Naive thymus-derived CD4-positive, alpha-beta T cell (primary cell): Measurements from ENCODE around the gene STX16. TPM values are rescaled to one million over a fixed set of nuclear protein-coding genes. Genes with fewer than 3 reads are reported as not detected.

ENCODE experiments used
- ATAC-seq: fragments of 150-1000 bp; cut with Tn5 transposase; 2 replicates; pipeline ENCODE4 v1.10.0; 2021; ENCODE audit warnings: mild to moderate bottlenecking, moderate library complexity
- CTCF ChIA-PET: fragments of 350-600 bp; sonication (Branson Sonifier 250); formaldehyde crosslinking; loops from one replicate; lab custom pipeline; 2021; ENCODE audit warnings: antibody characterized with exemption; lab: Charles Lee
- POLR2A ChIA-PET: fragments of 350-600 bp; sonication (Branson Sonifier 250); formaldehyde crosslinking; loops from one replicate; lab custom pipeline; 2021; ENCODE audit warnings: antibody characterized with exemption, inconsistent platforms; lab: Charles Lee
- DNase-seq, 9 donors: peaks; one replicate each; pipeline versions ENCODE4 v3.0.0 to v3.0.0-alpha.2; 2020 to 2022; ENCODE audit warnings: mixed read lengths in 1 of 9
- H3K27ac ChIP-seq: one replicate; pipeline ENCODE4 v1.7.0; 2013; ENCODE audit warnings: mild to moderate bottlenecking, low read depth, low read length, moderate library complexity
- H3K27me3 ChIP-seq, 2 donors: one replicate each; pipeline ENCODE4 v1.7.0; 2013; ENCODE audit warnings: low read length in 2 of 2, mild to moderate bottlenecking in 2 of 2, moderate library complexity in 2 of 2; ENCODE audit not compliant: control insufficient read depth in 2 of 2, insufficient read depth in 2 of 2
- H3K36me3 ChIP-seq, 3 experiments: 1 replicate in 2 of 3; 2 replicates in 1 of 3; pipeline ENCODE4 v1.7.0; 2013; ENCODE audit warnings: low read length in 3 of 3, mild to moderate bottlenecking in 3 of 3, moderate library complexity in 1 of 3; ENCODE audit not compliant: insufficient read depth in 3 of 3, control insufficient read depth in 2 of 3
- H3K4me1 ChIP-seq, 2 donors: one replicate each; pipeline ENCODE4 v1.7.0; 2013; ENCODE audit warnings: low read length in 2 of 2, mild to moderate bottlenecking in 2 of 2, moderate library complexity in 1 of 2; ENCODE audit not compliant: control insufficient read depth in 2 of 2, insufficient read depth in 2 of 2
- H3K4me3 ChIP-seq: 2 replicates; pipeline ENCODE4 v1.7.0; 2013; ENCODE audit warnings: mild to moderate bottlenecking, low read length
- H3K9me3 ChIP-seq, 3 experiments: 1 replicate in 2 of 3; 2 replicates in 1 of 3; pipeline ENCODE4 v1.7.0; 2013; ENCODE audit warnings: low read length in 3 of 3; ENCODE audit not compliant: control insufficient read depth in 2 of 3
- H3K27ac Mint-ChIP-seq, 9 donors: one replicate each; pipeline ENCODE4 v1.8.0; 2020 to 2022; ENCODE audit warnings: mixed read lengths in 9 of 9, mild to moderate bottlenecking in 8 of 9, moderate library complexity in 5 of 9, inconsistent platforms in 2 of 9
- H3K27me3 Mint-ChIP-seq, 5 donors: one replicate each; pipeline ENCODE4 v1.8.0; 2021 to 2022; ENCODE audit warnings: mixed read lengths in 5 of 5, mild to moderate bottlenecking in 1 of 5
- H3K36me3 Mint-ChIP-seq, 5 donors: one replicate each; pipeline ENCODE4 v1.8.0; 2020 to 2022; ENCODE audit warnings: mixed read lengths in 5 of 5, mild to moderate bottlenecking in 3 of 5, inconsistent platforms in 1 of 5
- H3K4me1 Mint-ChIP-seq, 7 donors: one replicate each; pipeline ENCODE4 v1.8.0; 2020 to 2022; ENCODE audit warnings: mixed read lengths in 7 of 7, mild to moderate bottlenecking in 3 of 7, inconsistent platforms in 1 of 7
- H3K4me3 Mint-ChIP-seq, 10 donors: one replicate each; pipeline ENCODE4 v1.8.0; 2020 to 2022; ENCODE audit warnings: mild to moderate bottlenecking in 10 of 10, mixed read lengths in 10 of 10, moderate library complexity in 6 of 10, inconsistent platforms in 2 of 10
- H3K9me3 Mint-ChIP-seq, 11 donors: one replicate each; pipeline ENCODE4 v1.8.0; 2020 to 2022; ENCODE audit warnings: mixed read lengths in 11 of 11, mild to moderate bottlenecking in 4 of 11, inconsistent platforms in 1 of 11, moderate library complexity in 1 of 11
- intact Hi-C, 2 donors: fragments of 100-400 bp; cut with micrococcal nuclease; formaldehyde crosslinking; loops; one replicate each; pipeline ENCODE4 v1.15.1; 2023
- polyA plus RNA-seq, 2 donors: library from polyadenylated mRNA; unstranded; fragments of 300-500 nt; fragmentation: Illumina TruSeq; gene quantifications; one replicate each; pipeline ENCODE4 v1.2.3, GENCODE V29; 2021
- total RNA-seq, 6 experiments: library from RNA in 5 of 6; stranded (reverse) in 5 of 6; gene quantifications; 1 replicate in 5 of 6; 2 replicates in 1 of 6; pipeline ENCODE4 v1.2.3 and lab custom pipeline; 2021 to 2026

The STX16 gene
- total and polyA plus RNA-seq, 7 experiments from 2014 or later = 32.0 to 225 (median 185) TPM

GRCh38 chr20:58690396-58691135, 39.5 kb downstream of the STX16 start:
- H3K36me3 ChIP-seq = peaks cover 0 to 5% (median 0%) of the 10 kb centered on the region in 3 experiments
- no peak for ATAC-seq
- Mint-ChIP-seq H3K9me3 (peaks cover 0 to 1% (median 0%) of the 10 kb centered on the region in 11 donors), H3K27ac (peak overlapping the region; percentile 60 to 87 (median 83)), H3K27me3 (no peaks in the 10 kb centered on the region), H3K4me3 (peak overlapping the region in 8 of 10 donors; percentile 4 to 71 (median 26)), H3K36me3 (peaks cover 2 to 10% (median 4%) of the 10 kb centered on the region in 5 donors), H3K4me1 (peaks cover 4 to 19% (median 10%) of the 10 kb centered on the region in 7 donors)
- H3K4me1 ChIP-seq = peaks cover 4 to 7% of the 10 kb centered on the region in 2 donors
- CTCF ChIA-PET = interaction anchor here (1.0 to 2.1 kb wide), 2 partner anchors 31 to 40 kb away, joined by 5 to 8 read pairs; partner anchors contain the start of gene STX16
- DNase-seq = no peak
- POLR2A ChIA-PET = interaction anchor here (0.5 to 6.4 kb wide), 4 partner anchors 21 to 292 kb away, joined by 4 to 57 read pairs (median 5); partner anchors contain the start of gene STX16
- H3K4me3 ChIP-seq = no peak overlapping the region
- intact Hi-C loops = loop anchor here in 1 of 2 donors (5.0 kb wide), 1 partner anchor 208 kb away; no protein-coding TSS in a partner anchor
- H3K9me3 ChIP-seq = no peaks in the 10 kb centered on the region
- no peaks in the 10 kb centered on the region for H3K27me3 ChIP-seq
- peak overlapping the region; percentile 6 for H3K27ac ChIP-seq

GRCh38 chr20:58691773-58692578, 40.9 kb downstream of the STX16 start:
- Mint-ChIP-seq H3K27ac (peak overlapping the region; percentile 56 to 87 (median 71)), H3K4me1 (peaks cover 4 to 19% (median 10%) of the 10 kb centered on the region in 7 donors), H3K9me3 (peaks cover 0 to 1% (median 0%) of the 10 kb centered on the region in 11 donors), H3K36me3 (peaks cover 0 to 8% (median 3%) of the 10 kb centered on the region in 5 donors), H3K4me3 (peak overlapping the region; percentile 28 to 81 (median 57)), H3K27me3 (no peaks in the 10 kb centered on the region)
- ChIA-PET CTCF (interaction anchor here (1.0 kb wide), 1 partner anchor 41 kb away, joined by 5 read pairs; the partner anchor contains the start of gene STX16), POLR2A (interaction anchor here (0.9 to 6.4 kb wide), 5 partner anchors 28 to 303 kb away, joined by 3 to 57 read pairs (median 6); partner anchors contain the start of genes STX16 and VAPB)
- H3K27ac ChIP-seq = peak overlapping the region; percentile 49
- DNase-seq (peak in 1 of 9 donors; percentile 10), ATAC-seq (peak; percentile 65)
- H3K4me3 ChIP-seq = no peak overlapping the region
- H3K27me3 ChIP-seq = no peaks in the 10 kb centered on the region
- no peaks in the 10 kb centered on the region for H3K9me3 ChIP-seq
- H3K4me1 ChIP-seq = peaks cover 4 to 7% of the 10 kb centered on the region in 2 donors
- peaks cover 0 to 19% (median 0%) of the 10 kb centered on the region in 3 experiments for H3K36me3 ChIP-seq
- intact Hi-C loops = loop anchor here (1.0 to 5.0 kb wide), 6 partner anchors 31 to 711 kb away; partner anchors contain the start of gene STX16 (in 1 of the 2)

DNA sequence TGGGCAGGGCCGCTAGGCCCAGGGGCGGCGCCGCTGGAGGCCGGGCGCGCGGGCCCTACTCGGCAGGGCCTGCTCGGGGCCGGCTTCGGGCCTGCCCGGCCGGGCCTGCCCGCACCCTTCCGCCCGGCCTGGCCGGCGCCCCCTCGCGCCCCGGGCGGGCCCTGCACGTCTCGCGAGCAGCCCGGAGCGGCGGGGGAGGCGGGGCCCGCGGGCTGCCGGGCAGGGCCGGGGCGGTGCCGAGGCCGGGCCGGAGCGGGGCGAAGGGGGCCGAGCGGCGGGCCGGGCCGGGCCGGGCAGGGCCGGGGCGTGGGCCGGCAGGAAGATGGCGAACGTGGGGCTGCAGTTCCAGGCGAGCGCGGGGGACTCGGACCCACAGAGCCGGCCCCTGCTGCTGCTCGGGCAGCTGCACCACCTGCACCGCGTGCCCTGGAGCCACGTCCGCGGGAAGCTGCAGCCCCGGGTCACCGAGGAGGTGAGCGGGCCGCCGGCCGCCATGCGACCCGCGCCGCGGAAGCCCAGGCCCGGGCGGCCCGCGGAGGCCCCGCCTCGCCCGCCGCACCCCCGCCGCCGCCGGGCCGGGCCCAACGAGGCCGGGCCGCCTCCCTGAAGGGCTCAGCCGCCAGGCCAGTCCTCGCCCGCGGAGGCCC, 41.6 kb downstream of the STX16 start, which contains the start of gene NPEPL1:
NPEPL1 (plus strand) TSS at position 222 of the 647 bp plus-strand sequence; CDS start at position 323, 101 bp downstream.
- no peaks in the 10 kb centered on the region for H3K27me3 ChIP-seq
- peaks cover 0 to 1% (median 0%) of the 10 kb centered on the region in 11 donors for H3K9me3 Mint-ChIP-seq
- ChIA-PET CTCF (interaction anchor here (1.0 to 1.2 kb wide), 3 partner anchors 26 to 46 kb away, joined by 3 read pairs; no protein-coding TSS in a partner anchor), POLR2A (interaction anchor here (0.9 to 6.4 kb wide), 5 partner anchors 33 to 1303 kb away, joined by 3 to 57 read pairs (median 6); partner anchors contain the start of genes STX16 and VAPB)
- H3K36me3 Mint-ChIP-seq = peaks cover 0 to 10% (median 3%) of the 10 kb centered on the region in 5 donors
- peak within 1 kb of the TSS; percentile 58 to 89 (median 81) for H3K4me3 Mint-ChIP-seq
- peaks cover 4 to 7% of the 10 kb centered on the region in 2 donors for H3K4me1 ChIP-seq
- peaks cover 4 to 19% (median 10%) of the 10 kb centered on the region in 7 donors for H3K4me1 Mint-ChIP-seq
- H3K4me3 ChIP-seq = peak within 1 kb of the TSS; percentile 19
- intact Hi-C loops = loop anchor here (1.0 to 5.0 kb wide), 7 partner anchors 31 to 710 kb away; partner anchors contain the start of gene STX16 (in 1 of the 2)
- H3K9me3 ChIP-seq = no peaks in the 10 kb centered on the region
- peak within 1 kb of the TSS; percentile 63 to 87 (median 80) for H3K27ac Mint-ChIP-seq
- H3K27ac ChIP-seq = peak within 1 kb of the TSS; percentile 68
- peaks cover 0 to 27% (median 0%) of the 10 kb centered on the region in 3 experiments for H3K36me3 ChIP-seq
- no peaks in the 10 kb centered on the region for H3K27me3 Mint-ChIP-seq
- DNase-seq = peak; percentile 37 to 85 (median 55)
- peak; percentile 93 for ATAC-seq

- Mint-ChIP-seq H3K27me3 (no peaks in the 10 kb centered on the region), H3K4me3 (peak overlapping the region in 9 of 10 donors; percentile 58 to 89 (median 81)), H3K36me3 (peaks cover 0 to 10% (median 5%) of the 10 kb centered on the region in 5 donors), H3K9me3 (peaks cover 0 to under 1% (median 0%) of the 10 kb centered on the region in 11 donors), H3K4me1 (peaks cover 2 to 19% (median 10%) of the 10 kb centered on the region in 7 donors), H3K27ac (peak overlapping the region in 8 of 9 donors; percentile 67 to 83 (median 80))
- ChIA-PET CTCF (interaction anchor here (0.6 to 1.2 kb wide), 8 partner anchors 27 to 350 kb away, joined by 3 to 4 read pairs (median 3); partner anchors contain the start of gene STX16), POLR2A (interaction anchor here (0.5 to 6.4 kb wide), 6 partner anchors 33 to 1303 kb away, joined by 3 to 57 read pairs (median 4); partner anchors contain the start of genes STX16 and VAPB)
- Histone ChIP-seq H3K36me3 (peaks cover 0 to 31% (median 0%) of the 10 kb centered on the region in 3 experiments), H3K4me1 (peaks cover 4 to 7% of the 10 kb centered on the region in 2 donors), H3K9me3 (no peaks in the 10 kb centered on the region), H3K27ac (peak overlapping the region; percentile 68), H3K27me3 (no peaks in the 10 kb centered on the region), H3K4me3 (peak overlapping the region; percentile 19)
- intact Hi-C loops = loop anchor here in 1 of 2 donors (1.0 to 5.0 kb wide), 4 partner anchors 211 to 709 kb away; no protein-coding TSS in a partner anchor
- peak in 6 of 9 donors; percentile 14 to 50 (median 26) for DNase-seq
- no peak for ATAC-seq
Observed at GRCh38 chr20:58693226-58694006, 42.3 kb downstream of the STX16 start.
